Ascending aorta (tissue), 2 donors: ENCODE results near the gene SH3RF3. TPM values are rescaled to one million over a fixed set of nuclear protein-coding genes. Genes with fewer than 3 reads are reported as not detected.

Experiments
- DNase-seq, 2 donors: peaks; one replicate each; pipeline ENCODE4 v3.0.0-alpha.2; 2019; ENCODE audit warnings: low spot score in 2 of 2
- H3K27ac ChIP-seq, 2 donors: fragments of 200-600 bp; sonication (generic); one replicate each; pipeline ENCODE4 v1.5.1; 2016 to 2017; ENCODE audit warnings: mild to moderate bottlenecking in 1 of 2
- H3K27me3 ChIP-seq: fragments of 200-600 bp; sonication (generic); one replicate; pipeline ENCODE4 v1.5.1; 2017
- H3K36me3 ChIP-seq, 2 donors: fragments of 200-600 bp; sonication (generic); one replicate each; pipeline ENCODE4 v1.5.1; 2016
- H3K4me1 ChIP-seq, 2 donors: fragments of 200-600 bp; sonication (generic); one replicate each; pipeline ENCODE4 v1.5.1; 2016 to 2017; ENCODE audit warnings: mild to moderate bottlenecking in 1 of 2
- H3K4me3 ChIP-seq, 2 donors: fragments of 200-600 bp; sonication (generic); one replicate each; pipeline ENCODE4 v1.5.1; 2016 to 2017; ENCODE audit warnings: mild to moderate bottlenecking in 1 of 2
- H3K9me3 ChIP-seq, 2 donors: fragments of 200-600 bp; sonication (generic); one replicate each; pipeline ENCODE4 v1.5.1; 2016
- intact Hi-C: fragments of 100-400 bp; cut with DNase I; formaldehyde crosslinking; loops from one replicate; pipeline ENCODE4 v1.15.1; 2023
- total RNA-seq: library from RNA; depleted of rRNA; stranded (reverse); fragments of >200 nt; gene quantifications from one replicate; pipeline ENCODE4 v1.1.0, GENCODE V29; 2016
- TF ChIP-seq, protein P1 (sequence below), 3 experiments: fragments of 200-600 bp in 2 of 3; fragments of 450-650 bp in 1 of 3; sonication (generic) in 2 of 3; IDR thresholded peaks; one replicate each; pipeline ENCODE4 v1.5.1; 2016 to 2019; ENCODE audit warnings: antibody characterized with exemption in 3 of 3, mild to moderate bottlenecking in 1 of 3, moderate library complexity in 1 of 3

SH3RF3 gene
- total RNA-seq, 1 donor from 2014 or later: 53.5 TPM

GRCh38 chr2:109336296-109336695, 207.3 kb downstream of the SH3RF3 start:
- intact Hi-C loops: no loop called here
- peaks cover 18 to 34% of the 10 kb centered on the region in 2 donors for H3K4me1 ChIP-seq
- H3K4me3 ChIP-seq: peak overlapping the region in 1 of 2 donors; percentile 45
- no peaks in the 10 kb centered on the region for H3K9me3 ChIP-seq
- DNase-seq: no peak
- TF ChIP-seq, protein P1, sequence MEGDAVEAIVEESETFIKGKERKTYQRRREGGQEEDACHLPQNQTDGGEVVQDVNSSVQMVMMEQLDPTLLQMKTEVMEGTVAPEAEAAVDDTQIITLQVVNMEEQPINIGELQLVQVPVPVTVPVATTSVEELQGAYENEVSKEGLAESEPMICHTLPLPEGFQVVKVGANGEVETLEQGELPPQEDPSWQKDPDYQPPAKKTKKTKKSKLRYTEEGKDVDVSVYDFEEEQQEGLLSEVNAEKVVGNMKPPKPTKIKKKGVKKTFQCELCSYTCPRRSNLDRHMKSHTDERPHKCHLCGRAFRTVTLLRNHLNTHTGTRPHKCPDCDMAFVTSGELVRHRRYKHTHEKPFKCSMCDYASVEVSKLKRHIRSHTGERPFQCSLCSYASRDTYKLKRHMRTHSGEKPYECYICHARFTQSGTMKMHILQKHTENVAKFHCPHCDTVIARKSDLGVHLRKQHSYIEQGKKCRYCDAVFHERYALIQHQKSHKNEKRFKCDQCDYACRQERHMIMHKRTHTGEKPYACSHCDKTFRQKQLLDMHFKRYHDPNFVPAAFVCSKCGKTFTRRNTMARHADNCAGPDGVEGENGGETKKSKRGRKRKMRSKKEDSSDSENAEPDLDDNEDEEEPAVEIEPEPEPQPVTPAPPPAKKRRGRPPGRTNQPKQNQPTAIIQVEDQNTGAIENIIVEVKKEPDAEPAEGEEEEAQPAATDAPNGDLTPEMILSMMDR (IDR thresholded peaks at IDR 0.05): no peak
- H3K27ac ChIP-seq: peak overlapping the region; percentile 43 to 59
- no peaks in the 10 kb centered on the region for H3K27me3 ChIP-seq
- H3K36me3 ChIP-seq: no peaks in the 10 kb centered on the region

GRCh38 chr2:109337221-109337620, 208.2 kb downstream of the SH3RF3 start:
- Histone ChIP-seq H3K9me3 (no peaks in the 10 kb centered on the region), H3K4me1 (peaks cover 12 to 34% of the 10 kb centered on the region in 2 donors), H3K36me3 (no peaks in the 10 kb centered on the region), H3K27me3 (no peaks in the 10 kb centered on the region), H3K4me3 (no peak overlapping the region), H3K27ac (no peak overlapping the region)
- no peak for DNase-seq
- TF ChIP-seq, protein P1 (IDR thresholded peaks at IDR 0.05): no peak
- intact Hi-C loops: no loop called here

DNA sequence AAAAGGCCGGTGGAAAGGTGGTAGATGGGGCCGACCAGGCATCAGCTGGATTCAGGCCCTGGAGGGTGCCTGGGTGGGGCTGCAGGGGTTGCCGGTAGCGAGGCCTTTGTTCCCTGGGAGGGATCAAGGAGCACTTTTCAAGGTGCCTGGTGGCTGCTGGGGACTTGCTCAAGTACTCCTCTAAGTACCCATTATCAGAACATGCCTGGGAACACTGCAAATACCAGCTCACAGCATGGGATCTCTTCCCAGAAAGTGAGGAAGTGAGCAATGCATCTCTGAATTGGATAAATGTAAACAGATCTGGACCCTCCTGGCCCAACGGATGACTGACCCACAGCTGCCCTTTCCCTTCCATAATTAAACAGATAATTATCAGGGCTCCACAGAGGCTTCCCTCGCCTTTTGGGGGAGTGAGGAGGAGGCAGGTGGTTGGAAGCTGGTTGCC, 210.5 kb downstream of the SH3RF3 start:
- Histone ChIP-seq H3K4me1 (peaks cover 6 to 28% of the 10 kb centered on the region in 2 donors), H3K36me3 (no peaks in the 10 kb centered on the region), H3K4me3 (no peak overlapping the region), H3K27me3 (no peaks in the 10 kb centered on the region), H3K9me3 (no peaks in the 10 kb centered on the region), H3K27ac (no peak overlapping the region)
- TF ChIP-seq, protein P1 (IDR thresholded peaks at IDR 0.05): no peak
- intact Hi-C loops: no loop called here
- DNase-seq: no peak

DNA sequence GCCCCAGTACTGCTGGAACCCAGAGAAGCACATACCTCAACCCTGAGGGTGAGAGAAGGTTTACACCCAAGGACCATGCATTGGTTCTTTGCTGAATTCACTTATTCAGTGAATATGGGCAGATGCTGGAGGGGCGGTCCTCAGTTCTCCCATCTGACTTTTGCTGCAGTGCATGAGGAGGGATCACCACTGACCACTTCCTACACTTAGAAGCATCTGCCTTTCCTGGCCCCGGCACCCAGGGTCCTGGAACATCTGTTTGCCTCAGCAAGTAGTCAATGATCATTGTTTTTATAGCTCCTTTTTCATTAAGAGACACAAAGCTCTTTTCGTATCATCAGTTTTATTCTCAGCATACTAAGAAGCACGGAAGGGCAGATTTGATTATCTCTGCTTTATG, 211.4 kb downstream of the SH3RF3 start:
- TF ChIP-seq, protein P1 (IDR thresholded peaks at IDR 0.05): no peak
- intact Hi-C loops: no loop called here
- Histone ChIP-seq H3K4me1 (peaks cover 6 to 22% of the 10 kb centered on the region in 2 donors), H3K36me3 (no peaks in the 10 kb centered on the region), H3K4me3 (no peak overlapping the region), H3K27ac (no peak overlapping the region), H3K9me3 (no peaks in the 10 kb centered on the region), H3K27me3 (no peaks in the 10 kb centered on the region)
- DNase-seq: no peak

GRCh38 chr2:109341355-109342255, 212.6 kb downstream of the SH3RF3 start:
- TF ChIP-seq, protein P1 (IDR thresholded peaks at IDR 0.05): no peak
- no peak for DNase-seq
- intact Hi-C loops: no loop called here
- no peaks in the 10 kb centered on the region for H3K27me3 ChIP-seq
- no peak overlapping the region for H3K4me3 ChIP-seq
- peaks cover 0 to 13% of the 10 kb centered on the region in 2 donors for H3K4me1 ChIP-seq
- H3K36me3 ChIP-seq: no peaks in the 10 kb centered on the region
- no peaks in the 10 kb centered on the region for H3K9me3 ChIP-seq
- no peak overlapping the region for H3K27ac ChIP-seq
